GM18520 (cell line): Measurements from ENCODE around the gene SUPT16H.

Experiments used
- ATAC-seq: cut with Tn5 transposase; IDR thresholded peaks from one replicate; pipeline ENCODE4 v1.9.1; 2021; ENCODE audit not compliant: unreplicated experiment

SUPT16H gene

GRCh38 chr14:21369949-21370679, 13.7 kb downstream of the SUPT16H start:
- ATAC-seq, result no peak

- ATAC-seq, result no peak
Observed at GRCh38 chr14:21367582-21368144, 16.2 kb downstream of the SUPT16H start.

- no peak for ATAC-seq
Observed at GRCh38 chr14:21356511-21356910, 27.3 kb downstream of the SUPT16H start.

GRCh38 chr14:21352587-21352986, 31.2 kb downstream of the SUPT16H start:
- no peak for ATAC-seq

- no peak for ATAC-seq
Observed at GRCh38 chr14:21350539-21350938, 33.3 kb downstream of the SUPT16H start.

- no peak for ATAC-seq
Observed at GRCh38 chr14:21347201-21347600, 36.6 kb downstream of the SUPT16H start.

GRCh38 chr14:21346532-21347135, 37.2 kb downstream of the SUPT16H start:
- ATAC-seq, result no peak

GRCh38 chr14:21343035-21343794, 40.6 kb downstream of the SUPT16H start:
- ATAC-seq, result no peak

GRCh38 chr14:21334202-21334906, 49.5 kb downstream of the SUPT16H start:
- ATAC-seq, result no peak

- no peak for ATAC-seq
Observed at GRCh38 chr14:21332950-21333349, 50.9 kb downstream of the SUPT16H start.

GRCh38 chr14:21326972-21327371, 56.8 kb downstream of the SUPT16H start:
- no peak for ATAC-seq

GRCh38 chr14:21322716-21323115, 61.1 kb downstream of the SUPT16H start:
- no peak for ATAC-seq

- no peak for ATAC-seq
Observed at GRCh38 chr14:21320913-21321312, 62.9 kb downstream of the SUPT16H start.

GRCh38 chr14:21317398-21317797, 66.4 kb downstream of the SUPT16H start:
- ATAC-seq, result no peak

GRCh38 chr14:21313512-21313911, 70.3 kb downstream of the SUPT16H start:
- ATAC-seq, result no peak

- ATAC-seq, result no peak
Observed at GRCh38 chr14:21311614-21312013, 72.2 kb downstream of the SUPT16H start.

- ATAC-seq, result no peak
Observed at GRCh38 chr14:21309956-21310355, 73.9 kb downstream of the SUPT16H start.

- ATAC-seq, result no peak
Observed at GRCh38 chr14:21309238-21309636, 74.6 kb downstream of the SUPT16H start.

- ATAC-seq, result no peak
Observed at GRCh38 chr14:21308479-21309237, 75.2 kb downstream of the SUPT16H start.

- ATAC-seq, result no peak
Observed at GRCh38 chr14:21308132-21308478, 75.7 kb downstream of the SUPT16H start.
